Mucosa of gallbladder (tissue), 1 donor: Measurements from ENCODE around the gene GNRH2. TPM values are rescaled to one million over a fixed set of nuclear protein-coding genes. Genes with fewer than 3 reads are reported as not detected.

Experiments used
- total RNA-seq: library from RNA; stranded (reverse); gene quantifications from one replicate; pipeline ENCODE4 v1.2.1, GENCODE V29; 2021
- donor health status: DM: no; HTN: no; CAD: no.

The GNRH2 gene
- total RNA-seq, 1 donor from 2014 or later = 0.75 TPM

Other genes with a start within 250 kb of the GNRH2 start
- gene CPXM1, start 243.0 kb upstream of the GNRH2 start, total RNA-seq = 6.8 TPM
- not detected for gene C20orf141, start 228.6 kb upstream of the GNRH2 start, total RNA-seq
- gene TMEM239, start 227.3 kb upstream of the GNRH2 start, total RNA-seq = not detected
- gene PCED1A, start 203.0 kb upstream of the GNRH2 start, total RNA-seq = 48.8 TPM
- gene VPS16, start 202.9 kb upstream of the GNRH2 start, total RNA-seq = 43.2 TPM
- 57.5 TPM for gene PTPRA, start 170.1 kb upstream of the GNRH2 start, total RNA-seq
- 46.6 TPM for gene MRPS26, start 2.4 kb downstream of the GNRH2 start, total RNA-seq
- 0.46 TPM for gene OXT, start 28.0 kb downstream of the GNRH2 start, total RNA-seq
- not detected for gene AVP, start 41.1 kb downstream of the GNRH2 start, total RNA-seq
- 17.1 TPM for gene FASTKD5, start 116.2 kb downstream of the GNRH2 start, total RNA-seq
- gene UBOX5, start 116.2 kb downstream of the GNRH2 start, total RNA-seq = 6.0 TPM
- 54.1 TPM for gene LZTS3, start 129.9 kb downstream of the GNRH2 start, total RNA-seq
- gene DDRGK1, start 161.1 kb downstream of the GNRH2 start, total RNA-seq = 139 TPM
- gene ITPA, start 165.9 kb downstream of the GNRH2 start, total RNA-seq = 44.4 TPM
- gene SLC4A11, start 195.6 kb downstream of the GNRH2 start, total RNA-seq = 4.8 TPM